H9 (cell line): ENCODE results near the gene HAPLN2. TPM values are rescaled to one million over a fixed set of nuclear protein-coding genes. Genes with fewer than 3 reads are reported as not detected.

Experiments used
- DNase-seq: peaks from one replicate; pipeline ENCODE4 v3.0.0-alpha.2; 2017
- H2AFZ ChIP-seq: one replicate; pipeline ENCODE4 v1.6.1; 2013; ENCODE audit warnings: mild to moderate bottlenecking, low read length, control low read depth, moderate library complexity
- H2AK5ac ChIP-seq: 2 replicates; pipeline ENCODE4 v1.6.1; 2013; ENCODE audit warnings: low read length, control low read depth, mixed read lengths; ENCODE audit not compliant: insufficient read length
- H2BK120ac ChIP-seq: one replicate; pipeline ENCODE4 v1.6.1; 2013; ENCODE audit warnings: low read depth, mild to moderate bottlenecking, low read length, control low read depth, inconsistent platforms; ENCODE audit not compliant: poor library complexity, severe bottlenecking
- H2BK12ac ChIP-seq: 2 replicates; pipeline ENCODE4 v1.6.1; 2013; ENCODE audit warnings: low read length, control low read depth, mixed read lengths, low read depth; ENCODE audit not compliant: insufficient read length
- H2BK15ac ChIP-seq: 2 replicates; pipeline ENCODE4 v1.6.1; 2013; ENCODE audit warnings: low read depth, low read length, control low read depth
- H2BK20ac ChIP-seq: one replicate; pipeline ENCODE4 v1.6.1; 2013; ENCODE audit warnings: low read depth, mild to moderate bottlenecking, low read length, control low read depth, inconsistent platforms; ENCODE audit not compliant: poor library complexity, severe bottlenecking
- H2BK5ac ChIP-seq: 2 replicates; pipeline ENCODE4 v1.6.1; 2013; ENCODE audit warnings: low read length, control low read depth, mixed read lengths; ENCODE audit not compliant: insufficient read length
- H3K14ac ChIP-seq: 2 replicates; pipeline ENCODE4 v1.6.1; 2013; ENCODE audit warnings: low read length, control low read depth; ENCODE audit not compliant: insufficient read depth
- H3K18ac ChIP-seq: 2 replicates; pipeline ENCODE4 v1.6.1; 2013; ENCODE audit warnings: low read depth, mild to moderate bottlenecking, mixed read lengths, low read length, control low read depth; ENCODE audit not compliant: insufficient read length
- H3K23ac ChIP-seq: 2 replicates; pipeline ENCODE4 v1.6.1; 2013; ENCODE audit warnings: low read length, control low read depth, mixed read lengths, low read depth; ENCODE audit not compliant: insufficient read length
- H3K23me2 ChIP-seq: 2 replicates; pipeline ENCODE4 v1.6.1; 2013; ENCODE audit warnings: low read depth, mild to moderate bottlenecking, mixed read lengths, low read length, control low read depth; ENCODE audit not compliant: insufficient read length, poor library complexity, severe bottlenecking
- H3K27ac ChIP-seq: 2 replicates; pipeline ENCODE4 v1.5.1; 2013; ENCODE audit warnings: low read length, control low read depth, mixed read lengths, low read depth; ENCODE audit not compliant: insufficient read length
- H3K27me3 ChIP-seq: 2 replicates; pipeline ENCODE4 v1.6.1; 2013; ENCODE audit warnings: low read length, control low read depth, inconsistent platforms; ENCODE audit not compliant: insufficient read depth
- H3K4ac ChIP-seq: 2 replicates; pipeline ENCODE4 v1.6.1; 2013; ENCODE audit warnings: low read depth, mild to moderate bottlenecking, control low read depth, inconsistent platforms, low read length, moderate library complexity
- H3K4me1 ChIP-seq: 2 replicates; pipeline ENCODE4 v1.6.1; 2013; ENCODE audit warnings: low read length, control low read depth, inconsistent platforms; ENCODE audit not compliant: insufficient read depth
- H3K4me2 ChIP-seq: 2 replicates; pipeline ENCODE4 v1.6.1; 2013; ENCODE audit warnings: low read length, control low read depth, mixed read lengths; ENCODE audit not compliant: insufficient read length, insufficient read depth
- H3K56ac ChIP-seq: 2 replicates; pipeline ENCODE4 v1.6.1; 2013; ENCODE audit warnings: low read depth, mild to moderate bottlenecking, mixed read lengths, low read length, control low read depth; ENCODE audit not compliant: insufficient read length
- H3K79me1 ChIP-seq: 2 replicates; pipeline ENCODE4 v1.6.1; 2013; ENCODE audit warnings: low read depth, mild to moderate bottlenecking, moderate library complexity, low read length, control low read depth, inconsistent platforms; ENCODE audit not compliant: insufficient read depth, poor library complexity, severe bottlenecking
- H3K79me2 ChIP-seq: 2 replicates; pipeline ENCODE4 v1.6.1; 2013; ENCODE audit warnings: low read length, control low read depth, inconsistent platforms; ENCODE audit not compliant: insufficient read depth
- H3K9ac ChIP-seq: 2 replicates; pipeline ENCODE4 v1.6.1; 2013; ENCODE audit warnings: low read length, control low read depth, mixed read lengths; ENCODE audit not compliant: insufficient read length; ENCODE audit errors: extremely low read depth
- H3K9me3 ChIP-seq: one replicate; pipeline ENCODE4 v1.6.1; 2013; ENCODE audit warnings: low read depth, low read length, inconsistent platforms; ENCODE audit not compliant: control insufficient read depth
- H3T11ph ChIP-seq: one replicate; pipeline ENCODE4 v1.6.1; 2013; ENCODE audit warnings: mild to moderate bottlenecking, low read length, control low read depth, inconsistent platforms
- H4K20me1 ChIP-seq: one replicate; pipeline ENCODE4 v1.6.1; 2013; ENCODE audit not compliant: control insufficient read depth, insufficient read length, insufficient read depth
- H4K5ac ChIP-seq: 2 replicates; pipeline ENCODE4 v1.6.1; 2013; ENCODE audit warnings: low read depth, mild to moderate bottlenecking, mixed read lengths, low read length, control low read depth; ENCODE audit not compliant: insufficient read length
- H4K8ac ChIP-seq: replicated peaks from 2 replicates; pipeline ENCODE4 v1.6.1; 2013; ENCODE audit warnings: low read length, control low read depth, mixed read lengths, low read depth; ENCODE audit not compliant: insufficient read length
- H4K91ac ChIP-seq: 2 replicates; pipeline ENCODE4 v1.6.1; 2013; ENCODE audit warnings: low read depth, mild to moderate bottlenecking, moderate library complexity, mixed read lengths, low read length, control low read depth; ENCODE audit not compliant: insufficient read length
- H3K27ac Mint-ChIP-seq, 3 experiments: 2 replicates in 2 of 3; 3 replicates in 1 of 3; pipeline ENCODE4 v1.8.0; 2020 to 2021; ENCODE audit warnings: mixed read lengths in 3 of 3, mild to moderate bottlenecking in 1 of 3, moderate library complexity in 1 of 3
- H3K27me3 Mint-ChIP-seq: 2 replicates; pipeline ENCODE4 v1.8.0; 2021; ENCODE audit warnings: low read depth, mild to moderate bottlenecking, moderate library complexity, mixed read lengths
- H3K36me3 Mint-ChIP-seq, 3 experiments: 2 replicates in 2 of 3; 3 replicates in 1 of 3; pipeline ENCODE4 v1.8.0; 2020 to 2021; ENCODE audit warnings: low read depth in 3 of 3, mixed read lengths in 3 of 3; ENCODE audit not compliant: insufficient read depth in 1 of 3
- H3K4me1 Mint-ChIP-seq, 2 experiments: 2 replicates each; pipeline ENCODE4 v1.8.0; 2020; ENCODE audit warnings: mixed read lengths in 2 of 2
- H3K4me3 Mint-ChIP-seq, 2 experiments: 2 replicates in 1 of 2; 3 replicates in 1 of 2; pipeline ENCODE4 v1.8.0; 2020 to 2021; ENCODE audit warnings: mild to moderate bottlenecking in 2 of 2, mixed read lengths in 2 of 2, moderate library complexity in 1 of 2
- H3K9me3 Mint-ChIP-seq, 2 experiments: 2 replicates in 1 of 2; 3 replicates in 1 of 2; pipeline ENCODE4 v1.8.0; 2020; ENCODE audit warnings: mild to moderate bottlenecking in 2 of 2, mixed read lengths in 2 of 2, moderate library complexity in 1 of 2
- CTCF ChIP-seq: fragments of 200-600 bp; sonication (generic); conservative IDR thresholded peaks from 3 replicates; pipeline ENCODE4 v1.8.0; 2021; ENCODE audit warnings: antibody characterized with exemption, mild to moderate bottlenecking
- WGBS: extraction: QIAGEN DNeasy Blood & Tissue Kit; methylation state at CpG from one replicate; pipeline ENCODE4 v1.1.7; 2013; ENCODE audit warnings: missing lambda C conversion rate, low lambda C conversion rate, mixed read lengths; ENCODE audit not compliant: insufficient read length; ENCODE audit errors: extremely low coverage; 5-methylcytosine and 5-hydroxymethylcytosine counted together
- total RNA-seq: library from RNA; stranded (reverse); gene quantifications from 2 replicates; pipeline ENCODE4 v1.2.1, GENCODE V29; 2021

HAPLN2 gene
- total RNA-seq, 1 experiment from 2014 or later = 0.46 TPM

DNA sequence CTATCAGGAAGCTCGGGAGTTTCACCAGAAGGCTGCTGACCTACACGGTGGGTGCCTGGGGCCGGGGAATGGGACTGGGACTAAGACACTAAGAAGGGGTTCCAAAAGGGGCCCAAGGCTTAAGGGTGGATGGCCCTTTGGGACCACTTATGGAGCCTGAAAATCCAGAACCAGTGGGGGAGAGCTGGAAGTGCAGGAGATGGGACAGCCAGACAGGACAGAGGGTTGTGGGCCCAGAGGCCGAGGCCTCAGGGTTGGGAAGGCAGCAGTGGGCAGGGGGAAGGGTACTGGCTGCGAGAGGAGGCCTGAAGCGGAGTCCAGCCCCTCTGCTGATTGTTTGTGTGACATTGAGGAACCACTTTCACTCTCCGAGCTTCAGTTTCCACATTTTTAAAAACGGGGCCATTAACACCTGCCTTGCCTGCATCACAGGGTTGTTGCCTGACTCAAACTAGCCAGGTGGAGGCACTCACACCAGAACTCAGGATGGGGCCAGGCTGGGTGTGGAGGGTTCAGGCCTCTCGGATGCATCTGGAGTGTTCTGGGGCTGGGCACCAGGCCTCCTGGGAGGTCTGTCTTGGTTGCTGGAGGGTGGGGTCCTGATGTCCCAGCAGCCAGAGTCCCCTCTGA is 36.7 kb upstream of the HAPLN2 start:
- Mint-ChIP-seq H3K36me3 (no peaks in the 10 kb centered on the region), H3K9me3 (no peaks in the 10 kb centered on the region), H3K27ac (peak overlapping the region in 1 of 3 experiments; percentile 16; a peak in 2 of 7 replicates), H3K4me1 (peaks cover 19% of the 10 kb centered on the region in 2 experiments), H3K27me3 (0 out of 2 replicates have a peak, but pooled peaks cover 2% of the 10 kb centered on the region), H3K4me3 (no peak overlapping the region)
- no CpG with 5 or more reads among the region's 9 CpGs for WGBS
- H3K4me1 ChIP-seq = no peaks in the 10 kb centered on the region; the same call in 1 of the 2 replicates
- no peak overlapping the region for H2AFZ ChIP-seq
- no peak overlapping the region for H3K4ac ChIP-seq
- H3K23ac ChIP-seq = no peak overlapping the region
- no peaks in the 10 kb centered on the region for H3K79me1 ChIP-seq
- H3K56ac ChIP-seq = no peak overlapping the region
- H3T11ph ChIP-seq = no peak overlapping the region
- H4K8ac ChIP-seq = no peak overlapping the region
- no peaks in the 10 kb centered on the region for H3K9me3 ChIP-seq
- H3K27me3 ChIP-seq = no peaks in the 10 kb centered on the region; the same call in 1 of the 2 replicates
- no peak overlapping the region; the same call in 1 of the 2 replicates for H3K14ac ChIP-seq
- no peak overlapping the region for H2BK20ac ChIP-seq
- TF ChIP-seq CTCF = no peak
- no peak overlapping the region for H2AK5ac ChIP-seq
- no peaks in the 10 kb centered on the region for H3K23me2 ChIP-seq
- H4K91ac ChIP-seq = no peak overlapping the region
- H3K79me2 ChIP-seq = no peaks in the 10 kb centered on the region
- peak; percentile 38 for DNase-seq
- no peak overlapping the region for H3K9ac ChIP-seq
- no peak overlapping the region for H3K4me2 ChIP-seq
- H4K20me1 ChIP-seq = no peaks in the 10 kb centered on the region
- no peak overlapping the region for H2BK120ac ChIP-seq
- no peak overlapping the region for H2BK15ac ChIP-seq
- no peak overlapping the region for H2BK12ac ChIP-seq
- H4K5ac ChIP-seq = no peak overlapping the region
- H3K27ac ChIP-seq = no peak overlapping the region
- H2BK5ac ChIP-seq = no peak overlapping the region
- H3K18ac ChIP-seq = no peak overlapping the region
